HT1080 (cell line): Measurements from ENCODE around the gene FOXK1. TPM values are rescaled to one million over a fixed set of nuclear protein-coding genes. Genes with fewer than 3 reads are reported as not detected.
A peak's percentile ranks its signal among the peaks of the same experiment; 100 is the strongest.

Experiments used
- DNase-seq: peaks from one replicate; pipeline ENCODE4 v3.0.0-alpha.2; 2015; ENCODE audit warnings: low read depth
- total RNA-seq: library from RNA; depleted of rRNA; stranded (reverse); fragments of >200 nt; shearing (Covaris generic); gene quantifications from 2 replicates; pipeline ENCODE4 v1.2.3, GENCODE V29; 2014

FOXK1 gene
- total RNA-seq, 1 experiment from 2014 or later = 17.9 TPM

- no peak for DNase-seq
Measured at GRCh38 chr7:4720225-4720624, 38.1 kb downstream of the FOXK1 start.

- no peak for DNase-seq
Measured at GRCh38 chr7:4722308-4722707, 40.2 kb downstream of the FOXK1 start.

- DNase-seq = no peak
Measured at GRCh38 chr7:4722960-4723630, 41.0 kb downstream of the FOXK1 start.

- peak; percentile 71 for DNase-seq
Measured at GRCh38 chr7:4724648-4725013, 42.5 kb downstream of the FOXK1 start.

GRCh38 chr7:4725014-4725849 is 43.1 kb downstream of the FOXK1 start:
- DNase-seq = peak; percentile 79

GRCh38 chr7:4725850-4726450 is 43.9 kb downstream of the FOXK1 start:
- DNase-seq = no peak

- no peak for DNase-seq
Measured at GRCh38 chr7:4726566-4726965, 44.5 kb downstream of the FOXK1 start.

GRCh38 chr7:4727914-4728705 is 46.0 kb downstream of the FOXK1 start:
- no peak for DNase-seq

- no peak for DNase-seq
Measured at GRCh38 chr7:4729266-4729665, 47.2 kb downstream of the FOXK1 start.

GRCh38 chr7:4730276-4730675 is 48.2 kb downstream of the FOXK1 start:
- DNase-seq = no peak

GRCh38 chr7:4730971-4731370 is 48.9 kb downstream of the FOXK1 start:
- DNase-seq = no peak

- no peak for DNase-seq
Measured at GRCh38 chr7:4731803-4732202, 49.7 kb downstream of the FOXK1 start.

GRCh38 chr7:4733936-4734528 is 51.9 kb downstream of the FOXK1 start:
- DNase-seq = no peak

- DNase-seq = no peak
Measured at GRCh38 chr7:4734587-4735345, 52.7 kb downstream of the FOXK1 start.

- DNase-seq = no peak
Measured at GRCh38 chr7:4737300-4737699, 55.2 kb downstream of the FOXK1 start.

- peak; percentile 94 for DNase-seq
Measured at GRCh38 chr7:4738711-4739527, 56.8 kb downstream of the FOXK1 start.

- DNase-seq = no peak
Measured at GRCh38 chr7:4739528-4739992, 57.5 kb downstream of the FOXK1 start.

GRCh38 chr7:4740796-4741195 is 58.7 kb downstream of the FOXK1 start:
- DNase-seq = no peak

GRCh38 chr7:4742051-4742573 is 60.0 kb downstream of the FOXK1 start:
- no peak for DNase-seq
